T-helper 1 cell treated with Interleukin-12 subunit alpha and Interleukin-12 subunit beta and Interleukin-4 antibody, amounts not matched to agents 30 ng/mL and 1 ng/mL, for 36 hours (primary cell): ENCODE results near the gene HSBP1L1. TPM values are rescaled to one million over a fixed set of nuclear protein-coding genes. Genes with fewer than 3 reads are reported as not detected.

Source experiments
- intact Hi-C: fragments of 100-400 bp; cut with micrococcal nuclease; formaldehyde crosslinking; loops from one replicate; pipeline ENCODE4 v1.15.1; 2024
- total RNA-seq: library from RNA; stranded (reverse); gene quantifications from 2 replicates; pipeline ENCODE4 v1.2.3, GENCODE V29; 2022

Gene HSBP1L1
- total RNA-seq, 1 donor from 2014 or later: 12.0 TPM

GRCh38 chr18:79958981-79959380 lies 5.5 kb upstream of the HSBP1L1 start:
- intact Hi-C loops: no loop called here

GRCh38 chr18:79960161-79960801 lies 4.2 kb upstream of the HSBP1L1 start:
- intact Hi-C loops: loop anchor here (1.0 kb wide), 1 partner anchor 9 kb away; the partner anchor contains the start of gene SLC66A2

- intact Hi-C loops: loop anchor here (1.0 kb wide), 1 partner anchor 10 kb away; the partner anchor contains the start of gene SLC66A2
These were observed 3.4 kb upstream of the HSBP1L1 start for GRCh38 chr18:79960921-79961526.

GRCh38 chr18:79961527-79962291 lies 2.7 kb upstream of the HSBP1L1 start:
- intact Hi-C loops: no loop called here

DNA sequence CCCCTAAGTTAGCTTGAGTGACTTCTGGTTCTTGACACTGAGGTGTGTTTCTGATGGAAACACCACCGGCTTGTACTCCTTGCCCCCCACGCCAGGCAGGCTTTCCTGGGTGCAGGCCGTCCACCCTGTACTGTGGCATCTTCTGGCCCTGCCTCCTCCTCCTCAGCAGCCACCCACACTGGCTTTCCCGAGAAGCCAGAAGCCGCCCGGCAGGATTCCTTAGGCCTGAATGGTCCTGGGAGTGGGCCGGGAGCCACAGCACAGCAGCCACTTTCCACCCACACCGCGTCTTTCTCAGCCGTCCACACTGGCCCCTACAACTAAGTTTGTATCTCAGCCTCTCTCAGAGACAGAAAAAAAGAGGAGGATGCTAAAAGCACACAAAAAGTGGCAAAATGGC lies 2.1 kb upstream of the HSBP1L1 start:
- intact Hi-C loops: no loop called here

DNA sequence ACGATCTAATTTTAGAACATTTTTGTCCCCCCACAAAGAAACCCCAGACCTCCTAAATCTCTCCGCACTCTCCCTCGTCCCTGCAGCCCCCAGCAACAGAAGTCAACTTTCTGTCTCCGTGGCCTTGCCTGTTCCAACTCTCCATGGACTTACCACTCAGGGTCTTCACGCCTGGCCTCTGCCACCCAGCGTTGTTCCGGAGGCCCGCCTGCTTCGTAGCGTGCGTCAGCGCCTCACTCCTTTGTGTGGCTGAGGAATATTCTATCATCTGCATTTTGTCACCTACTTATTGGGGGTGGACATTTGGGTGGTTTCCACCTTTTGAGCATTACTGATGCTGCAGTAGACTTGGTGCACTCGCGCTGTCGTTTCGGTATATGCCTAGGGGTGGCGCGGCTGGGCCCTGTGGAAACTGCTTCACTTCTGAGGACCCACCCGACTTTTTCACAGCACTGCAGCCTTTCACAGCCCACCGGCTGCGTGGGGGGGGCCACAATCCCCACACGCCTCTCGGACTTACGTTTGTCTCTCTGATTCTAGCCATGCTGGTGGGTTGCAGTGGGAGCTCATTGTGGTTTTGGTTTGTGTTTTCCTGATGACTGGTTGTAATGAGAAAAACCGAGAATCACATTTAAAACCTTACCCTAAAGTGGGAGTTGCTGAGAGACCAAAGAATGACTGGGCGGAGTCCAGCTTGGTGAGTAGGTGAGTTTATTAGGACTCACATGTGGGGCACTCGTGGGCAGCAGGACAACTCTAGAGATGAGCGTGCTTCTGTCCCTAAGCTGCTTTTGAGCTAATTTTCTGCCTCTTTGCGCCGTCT lies 1.4 kb upstream of the HSBP1L1 start:
- intact Hi-C loops: no loop called here

- intact Hi-C loops: loop anchor here (1.0 kb wide), 3 partner anchors 12 to 284 kb away; partner anchors contain the start of genes CTDP1, RBFA and SLC66A2
These were observed 649 bp upstream of the HSBP1L1 start for GRCh38 chr18:79963658-79964329.

- intact Hi-C loops: loop anchor here (1.0 kb wide), 1 partner anchor 23 kb away; the partner anchor contains the start of gene TXNL4A
These were observed 868 bp downstream of the HSBP1L1 start for GRCh38 chr18:79965119-79965902.

DNA sequence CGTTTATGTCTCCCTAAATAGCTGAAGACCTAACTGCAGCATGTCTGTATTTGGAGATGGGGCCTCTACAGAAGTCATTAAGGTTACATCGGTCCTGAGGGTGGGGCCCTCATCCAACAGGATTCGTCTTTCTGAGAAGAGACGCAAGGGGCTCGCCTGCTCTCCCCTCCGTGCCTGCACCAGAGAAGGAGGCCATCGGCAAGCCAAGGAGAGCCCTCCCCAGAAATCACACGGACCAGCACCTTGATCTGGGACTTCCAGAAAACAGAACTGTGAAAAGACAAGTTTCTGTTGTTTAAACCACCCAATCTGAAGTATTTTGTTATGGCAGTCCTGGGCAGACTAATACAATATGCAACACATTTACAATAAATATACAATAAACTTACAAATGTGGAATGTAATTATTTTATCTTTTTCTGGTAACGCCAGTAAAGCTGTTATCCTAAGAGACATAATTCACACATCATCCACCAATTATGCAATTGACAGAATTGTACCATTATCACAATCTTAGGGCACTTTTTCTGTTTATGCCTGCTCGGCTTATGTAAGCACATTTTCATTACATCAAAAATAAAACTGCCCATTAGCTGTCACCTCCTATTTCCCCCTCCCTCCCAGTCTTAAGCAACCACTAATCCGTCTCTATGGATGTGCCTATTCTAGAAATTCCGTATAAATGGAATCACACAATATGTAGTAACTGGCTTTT lies 6.1 kb downstream of the HSBP1L1 start:
- intact Hi-C loops: no loop called here

DNA sequence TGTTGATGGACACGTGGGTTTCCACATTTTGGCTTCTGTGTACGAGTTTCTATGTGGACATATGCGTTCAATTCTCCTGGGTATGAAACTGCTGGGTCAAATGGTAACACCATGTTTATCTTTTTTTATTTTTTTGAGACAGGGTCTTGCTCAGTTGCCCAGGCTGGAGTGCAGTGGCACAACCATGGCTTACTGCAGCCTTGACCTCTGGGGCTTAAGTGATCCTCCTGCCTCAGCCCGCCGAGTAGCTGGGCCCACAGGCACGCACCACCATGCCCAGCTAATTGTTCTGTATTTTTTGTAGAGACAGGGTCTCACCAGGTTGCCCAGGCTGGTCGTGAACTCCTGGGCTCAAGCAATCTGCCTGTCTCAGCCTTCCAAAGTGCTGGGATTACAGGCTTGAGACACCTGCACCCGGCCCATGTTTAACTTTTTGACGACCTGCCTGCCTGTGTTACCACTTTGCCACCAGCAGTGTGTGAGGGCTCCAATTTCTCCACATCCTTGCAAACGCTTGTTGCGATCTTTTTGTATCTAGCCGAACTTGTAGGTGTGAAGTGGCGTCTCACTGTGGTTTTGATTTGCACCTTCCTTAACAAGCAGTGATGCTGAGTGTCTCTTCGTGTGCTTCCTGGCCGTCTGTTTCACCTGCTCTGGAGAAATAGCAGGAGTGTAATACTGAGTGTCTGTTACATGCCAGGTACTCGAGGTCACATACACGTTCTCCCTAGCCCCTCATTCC lies 6.9 kb downstream of the HSBP1L1 start:
- intact Hi-C loops: no loop called here

DNA sequence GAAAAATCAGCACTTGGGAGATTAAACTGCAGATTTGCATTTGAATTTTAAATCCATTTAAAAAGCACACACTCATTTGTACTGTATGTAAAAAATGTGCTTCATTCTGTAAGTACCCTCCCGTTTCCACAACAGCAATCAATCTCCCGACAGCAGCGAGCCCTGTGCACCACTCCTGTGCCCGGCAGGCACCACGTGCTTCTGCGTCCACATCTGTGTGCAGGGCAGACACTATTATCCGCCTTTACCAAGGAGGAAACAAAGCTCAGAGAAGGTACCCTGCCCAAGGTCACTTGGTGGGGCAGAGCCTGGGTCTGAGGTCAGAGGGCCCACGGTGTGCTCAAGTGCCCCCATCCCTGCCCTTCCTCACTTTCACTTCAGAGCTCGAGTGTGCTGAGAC lies 7.5 kb downstream of the HSBP1L1 start:
- intact Hi-C loops: no loop called here

GRCh38 chr18:79972720-79973119 lies 8.3 kb downstream of the HSBP1L1 start:
- intact Hi-C loops: no loop called here

- intact Hi-C loops: no loop called here
These were observed 9.1 kb downstream of the HSBP1L1 start for GRCh38 chr18:79973517-79973916.

- intact Hi-C loops: no loop called here
These were observed 9.7 kb downstream of the HSBP1L1 start for GRCh38 chr18:79974025-79974654.

GRCh38 chr18:79975043-79975442 lies 10.6 kb downstream of the HSBP1L1 start:
- intact Hi-C loops: no loop called here

DNA sequence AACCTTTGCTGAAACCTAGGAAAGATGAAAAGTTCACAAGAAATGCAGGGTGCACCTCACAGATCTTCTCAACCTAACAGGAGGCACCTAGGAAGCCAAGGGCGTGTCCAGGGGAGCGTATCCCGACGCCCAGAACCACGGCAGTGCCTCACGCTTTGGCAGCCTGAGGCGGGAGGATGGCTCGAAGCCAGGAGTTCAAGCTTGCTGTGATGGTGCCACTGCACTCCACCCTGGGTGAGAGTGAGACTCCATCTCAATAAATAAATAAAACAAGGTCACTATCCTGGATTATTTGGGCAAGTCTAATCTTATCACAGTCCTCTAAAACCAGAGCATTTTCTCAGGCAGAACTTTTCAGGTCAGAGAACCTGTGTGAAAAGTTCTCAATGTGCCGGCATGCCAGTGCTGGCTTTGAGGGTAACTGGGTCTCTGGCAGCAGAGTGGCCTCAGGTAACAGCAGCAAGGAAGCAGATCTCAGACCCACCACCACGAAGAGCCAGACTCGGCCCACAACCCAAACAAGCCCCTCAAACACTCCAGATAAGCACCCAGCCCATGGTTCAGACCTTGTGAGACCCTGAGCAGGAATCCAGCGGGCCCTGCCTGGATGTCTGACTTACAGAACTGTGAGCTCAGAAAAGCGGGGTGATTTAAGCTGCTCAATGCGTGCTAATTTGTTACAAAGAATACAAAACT lies 11.7 kb downstream of the HSBP1L1 start:
- intact Hi-C loops: no loop called here

GRCh38 chr18:79979843-79980242 lies 15.4 kb downstream of the HSBP1L1 start:
- intact Hi-C loops: no loop called here

- intact Hi-C loops: no loop called here
These were observed 16.1 kb downstream of the HSBP1L1 start for GRCh38 chr18:79980585-79980984.
